CD4-positive, alpha-beta memory T cell (primary cell): ENCODE results near the gene MAU2. TPM values are rescaled to one million over a fixed set of nuclear protein-coding genes. Genes with fewer than 3 reads are reported as not detected.
"Not testable (repeated sequence)": the region's sequence is repeated elsewhere in the genome, so short reads cannot be mapped to it uniquely, and the experiment has no call there.

Source experiments
- CTCF ChIA-PET: fragments of 350-600 bp; sonication (Branson Sonifier 250); formaldehyde crosslinking; loops from one replicate; lab custom pipeline; 2021; ENCODE audit warnings: inconsistent platforms; ENCODE audit not compliant: partially characterized antibody; lab: Charles Lee
- POLR2A ChIA-PET: fragments of 350-600 bp; sonication (Branson Sonifier 250); formaldehyde crosslinking; loops from one replicate; lab custom pipeline; 2021; ENCODE audit not compliant: partially characterized antibody; lab: Charles Lee
- DNase-seq, 5 donors: peaks; one replicate each; pipeline versions ENCODE4 v3.0.0 to v3.0.0-alpha.2; 2020 to 2022; ENCODE audit warnings: mixed read lengths in 1 of 5
- H3K27ac ChIP-seq: one replicate; pipeline ENCODE4 v1.7.0; 2013; ENCODE audit warnings: low read depth, low read length
- H3K27me3 ChIP-seq: 2 replicates; pipeline ENCODE4 v1.7.0; 2013; ENCODE audit warnings: mild to moderate bottlenecking, low read length, moderate library complexity; ENCODE audit not compliant: insufficient read depth
- H3K36me3 ChIP-seq: 2 replicates; pipeline ENCODE4 v1.7.0; 2013; ENCODE audit warnings: mild to moderate bottlenecking, low read length, moderate library complexity; ENCODE audit not compliant: insufficient read depth
- H3K4me1 ChIP-seq: 2 replicates; pipeline ENCODE4 v1.7.0; 2013; ENCODE audit warnings: mild to moderate bottlenecking, low read length, moderate library complexity; ENCODE audit not compliant: insufficient read depth
- H3K4me3 ChIP-seq, 2 donors: one replicate each; pipeline ENCODE4 v1.7.0; 2013; ENCODE audit warnings: low read length in 2 of 2, mild to moderate bottlenecking in 1 of 2
- H3K9me3 ChIP-seq, 2 donors: one replicate each; pipeline ENCODE4 v1.7.0; 2013; ENCODE audit warnings: low read length in 2 of 2, control low read depth in 1 of 2; ENCODE audit not compliant: control insufficient read depth in 1 of 2
- H3K27ac Mint-ChIP-seq, 7 donors: one replicate each; pipeline ENCODE4 v1.8.0; 2020 to 2021; ENCODE audit warnings: mixed read lengths in 7 of 7, mild to moderate bottlenecking in 6 of 7, inconsistent platforms in 3 of 7, moderate library complexity in 3 of 7
- H3K27me3 Mint-ChIP-seq, 2 donors: one replicate each; pipeline ENCODE4 v1.8.0; 2020 to 2021; ENCODE audit warnings: mixed read lengths in 2 of 2
- H3K36me3 Mint-ChIP-seq, 2 donors: one replicate each; pipeline ENCODE4 v1.8.0; 2020 to 2021; ENCODE audit warnings: mixed read lengths in 2 of 2, inconsistent platforms in 1 of 2, mild to moderate bottlenecking in 1 of 2
- H3K4me1 Mint-ChIP-seq, 4 donors: one replicate each; pipeline ENCODE4 v1.8.0; 2020 to 2021; ENCODE audit warnings: mixed read lengths in 4 of 4, mild to moderate bottlenecking in 1 of 4
- H3K4me3 Mint-ChIP-seq, 8 donors: one replicate each; pipeline ENCODE4 v1.8.0; 2020 to 2021; ENCODE audit warnings: mixed read lengths in 8 of 8, mild to moderate bottlenecking in 7 of 8, moderate library complexity in 6 of 8, inconsistent platforms in 3 of 8
- H3K9me3 Mint-ChIP-seq, 8 donors: one replicate each; pipeline ENCODE4 v1.8.0; 2020 to 2021; ENCODE audit warnings: mixed read lengths in 8 of 8, mild to moderate bottlenecking in 5 of 8, inconsistent platforms in 3 of 8, moderate library complexity in 1 of 8
- intact Hi-C: fragments of 100-400 bp; cut with micrococcal nuclease; formaldehyde crosslinking; loops from one replicate; pipeline ENCODE4 v1.15.1; 2023
- polyA plus RNA-seq, 2 donors: library from polyadenylated mRNA; unstranded; fragments of 300-500 nt; fragmentation: Illumina TruSeq; gene quantifications; one replicate each; pipeline ENCODE4 v1.2.3, GENCODE V29; 2021
- total RNA-seq, 2 experiments: library from RNA; stranded (reverse); gene quantifications; one replicate each; pipeline ENCODE4 v1.2.3, GENCODE V29; 2021

The MAU2 gene
- total and polyA plus RNA-seq, 4 experiments from 2014 or later = 18.1 to 155 (median 86.5) TPM

DNA sequence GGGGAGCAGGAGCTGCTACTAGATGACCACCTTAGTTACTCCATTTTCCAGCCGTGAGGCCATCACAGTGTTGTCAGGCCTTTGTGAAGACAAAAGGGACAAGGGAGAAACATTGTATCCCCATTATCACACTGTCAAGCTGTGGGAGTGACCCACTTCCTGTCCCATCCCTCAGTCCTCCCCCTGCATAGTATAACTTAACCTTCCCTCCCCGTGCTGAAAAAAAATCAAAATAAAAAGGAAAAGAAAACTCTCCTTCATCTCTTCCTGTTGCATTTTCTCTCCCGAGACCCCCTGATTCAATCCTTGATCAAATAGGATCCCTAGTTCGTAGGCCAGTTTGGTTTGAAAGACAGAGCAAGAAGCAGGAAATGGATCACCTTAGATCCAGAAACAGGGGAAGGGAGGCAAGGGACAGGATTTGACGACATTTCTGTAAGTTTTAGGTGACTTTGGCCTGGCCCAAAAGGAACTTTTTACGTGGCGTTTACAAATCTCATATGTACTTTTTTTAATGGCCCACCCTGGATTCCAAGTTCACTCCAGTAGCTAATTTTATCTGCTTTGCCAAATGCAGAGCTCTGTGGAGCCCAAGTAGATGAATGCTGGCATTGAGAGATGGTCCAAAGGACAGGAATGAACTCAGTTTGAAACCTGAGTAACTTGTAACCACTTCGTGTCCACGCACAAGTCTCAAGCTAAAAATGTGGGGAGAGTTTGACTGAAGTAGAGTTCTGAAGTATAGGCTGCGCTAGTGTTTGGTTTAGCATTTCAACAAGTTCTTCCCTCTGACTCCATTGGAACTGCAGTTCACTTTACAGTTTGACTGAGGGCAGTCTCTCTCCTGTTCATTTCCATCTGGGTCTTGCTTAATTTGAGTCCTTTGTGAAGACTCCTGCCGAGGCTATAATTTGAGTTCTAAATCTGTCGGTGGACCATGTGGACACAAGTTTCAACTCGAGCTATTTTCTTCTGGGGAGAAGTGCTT is 68.2 kb downstream of the MAU2 start:
- no peaks in the 10 kb centered on the region for H3K27me3 ChIP-seq
- Mint-ChIP-seq H3K27me3 (no peaks in the 10 kb centered on the region), H3K4me3 (peak overlapping the region; percentile 49 to 98 (median 93)), H3K4me1 (peaks cover 41 to 74% (median 57%) of the 10 kb centered on the region in 4 donors), H3K27ac (peak overlapping the region; percentile 76 to 97 (median 92)), H3K9me3 (no peaks in the 10 kb centered on the region), H3K36me3 (peaks cover 0 to 8% of the 10 kb centered on the region in 2 donors)
- H3K9me3 ChIP-seq = no peaks in the 10 kb centered on the region
- peaks cover 81% of the 10 kb centered on the region for H3K4me1 ChIP-seq
- no peak overlapping the region for H3K4me3 ChIP-seq
- POLR2A ChIA-PET = interaction anchor here (0.9 to 2.4 kb wide), 6 partner anchors 11 to 101 kb away, joined by 3 to 16 read pairs (median 3); partner anchors contain the start of gene GATAD2A
- DNase-seq = no peak
- peak overlapping the region; percentile 26 for H3K27ac ChIP-seq
- intact Hi-C loops = no loop called here
- CTCF ChIA-PET = interaction anchor here (0.8 to 1.7 kb wide), 5 partner anchors 9 to 101 kb away, joined by 3 to 5 read pairs (median 3); partner anchors contain the start of gene GATAD2A
- no peaks in the 10 kb centered on the region for H3K36me3 ChIP-seq

DNA sequence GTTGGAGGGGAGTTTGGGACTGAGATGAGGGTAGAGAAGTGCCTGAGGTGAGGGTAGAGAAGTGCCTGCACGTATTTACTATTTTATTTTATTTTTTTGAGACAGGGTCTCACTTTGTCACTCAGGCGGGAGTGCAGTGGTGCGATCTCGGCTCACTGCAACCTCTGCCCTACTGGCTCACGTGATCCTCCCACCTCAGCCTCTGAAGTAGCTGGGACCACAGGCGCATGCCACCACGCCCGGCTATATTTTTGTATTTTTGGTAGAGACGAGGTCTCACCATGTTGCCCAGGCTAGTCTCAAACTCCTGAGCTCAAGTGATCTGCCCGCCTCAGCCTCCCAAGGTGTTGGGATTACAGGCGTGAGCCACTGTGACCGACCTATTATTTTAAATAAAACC is 69.1 kb downstream of the MAU2 start:
- H3K9me3 ChIP-seq, H3K36me3 Mint-ChIP-seq, DNase-seq, H3K9me3 Mint-ChIP-seq, H3K4me3 ChIP-seq, H3K36me3 ChIP-seq, H3K27me3 Mint-ChIP-seq, H3K27me3 ChIP-seq, intact Hi-C loops, H3K27ac ChIP-seq: not testable (repeated sequence)
- peak overlapping the region in 5 of 8 donors; percentile 0 to 98 (median 43) for H3K4me3 Mint-ChIP-seq
- peaks cover 85% of the 10 kb centered on the region for H3K4me1 ChIP-seq
- peak overlapping the region in 5 of 7 donors; percentile 35 to 97 (median 93) for H3K27ac Mint-ChIP-seq
- ChIA-PET POLR2A (interaction anchor here (1.4 to 2.4 kb wide), 4 partner anchors 16 to 70 kb away, joined by 3 to 16 read pairs (median 4); partner anchors contain the start of gene GATAD2A), CTCF (interaction anchor here (1.1 to 1.4 kb wide), 2 partner anchors 16 to 18 kb away, joined by 3 read pairs; partner anchors contain the start of gene GATAD2A)
- H3K4me1 Mint-ChIP-seq = peaks cover 46 to 83% (median 63%) of the 10 kb centered on the region in 4 donors

DNA sequence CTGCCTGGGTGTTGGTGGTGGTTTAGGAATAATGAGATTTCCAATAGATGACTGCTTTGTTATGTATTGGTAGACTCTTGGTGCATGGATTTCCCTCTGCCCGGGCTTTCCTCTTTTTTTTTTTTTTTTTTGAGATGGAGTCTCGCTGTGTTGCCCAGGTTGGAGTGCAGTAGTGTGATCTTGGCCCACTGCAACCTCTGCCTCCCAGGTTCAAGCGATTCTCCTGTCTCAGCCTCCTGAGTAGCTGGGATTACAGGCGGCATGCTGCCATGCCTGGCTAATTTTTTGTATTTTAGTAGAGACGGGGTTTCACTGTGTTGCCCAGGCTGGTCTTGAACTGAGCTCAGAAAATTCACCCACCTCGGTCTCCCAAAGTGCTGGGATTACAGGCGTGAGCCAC is 73.7 kb downstream of the MAU2 start:
- Mint-ChIP-seq H3K4me1 (peaks cover 32 to 68% (median 42%) of the 10 kb centered on the region in 4 donors), H3K27ac (peak overlapping the region in 4 of 7 donors; percentile 41 to 88 (median 86)), H3K4me3 (peak overlapping the region in 4 of 8 donors; percentile 61 to 80 (median 70))
- H3K27me3 ChIP-seq, H3K4me3 ChIP-seq, H3K36me3 Mint-ChIP-seq, H3K9me3 Mint-ChIP-seq, intact Hi-C loops, H3K27me3 Mint-ChIP-seq, DNase-seq, H3K9me3 ChIP-seq, H3K27ac ChIP-seq, H3K36me3 ChIP-seq: not testable (repeated sequence)
- ChIA-PET POLR2A (interaction anchor here (1.4 to 2.7 kb wide), 3 partner anchors 9 to 30 kb away, joined by 5 to 14 read pairs (median 7); partner anchors contain the start of gene GATAD2A), CTCF (interaction anchor here (0.7 to 2.2 kb wide), 2 partner anchors 11 to 30 kb away, joined by 3 to 9 read pairs; partner anchors contain the start of gene GATAD2A)
- H3K4me1 ChIP-seq = peaks cover 67% of the 10 kb centered on the region

DNA sequence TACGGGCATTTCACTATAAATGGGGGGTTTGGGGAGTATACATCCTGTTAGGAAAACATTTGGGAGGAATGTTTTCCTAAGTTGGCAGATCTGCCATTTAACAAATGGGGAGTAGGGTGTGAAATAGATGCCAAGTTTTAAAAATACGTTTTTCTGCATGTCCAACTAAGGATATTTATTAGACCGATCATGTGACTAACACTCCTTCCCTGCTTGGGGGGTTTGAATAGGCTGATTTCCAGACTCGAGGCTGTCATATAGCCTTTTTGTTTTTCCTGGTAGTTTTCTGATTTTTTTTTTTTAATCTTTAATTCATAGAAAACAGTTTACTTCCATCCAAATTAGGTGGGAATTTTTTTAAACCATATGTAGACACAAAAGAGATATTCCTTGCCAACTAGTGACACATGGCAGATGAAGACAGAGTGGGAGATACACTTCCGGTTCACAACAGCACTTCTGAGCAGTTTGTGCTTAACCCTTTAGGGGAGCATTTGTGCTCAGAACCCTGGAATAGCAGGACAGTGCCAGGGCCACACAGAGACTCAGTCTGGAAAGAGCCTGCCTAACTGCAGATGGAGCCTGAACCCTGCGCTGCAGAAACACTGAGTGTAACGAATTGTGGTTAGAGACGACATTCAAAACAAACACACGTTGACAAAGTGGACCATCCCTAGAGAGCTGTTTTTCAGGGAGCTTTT is 79.3 kb downstream of the MAU2 start:
- Histone ChIP-seq H3K36me3 (no peaks in the 10 kb centered on the region), H3K4me1 (peaks cover 33% of the 10 kb centered on the region), H3K9me3 (no peaks in the 10 kb centered on the region), H3K4me3 (no peak overlapping the region), H3K27me3 (no peaks in the 10 kb centered on the region), H3K27ac (no peak overlapping the region)
- ChIA-PET POLR2A (interaction anchor here (1.0 to 1.4 kb wide), 2 partner anchors 12 to 36 kb away, joined by 3 read pairs; no protein-coding TSS in a partner anchor), CTCF (interaction anchor here (0.6 kb wide), 1 partner anchor 34 kb away, joined by 3 read pairs; no protein-coding TSS in a partner anchor)
- Mint-ChIP-seq H3K4me1 (peaks cover 16 to 56% (median 30%) of the 10 kb centered on the region in 4 donors), H3K4me3 (no peak overlapping the region), H3K36me3 (peaks cover 0 to 2% of the 10 kb centered on the region in 2 donors), H3K27me3 (no peaks in the 10 kb centered on the region), H3K27ac (peak overlapping the region in 4 of 7 donors; percentile 32 to 66 (median 47)), H3K9me3 (peaks cover 0 to under 1% (median 0%) of the 10 kb centered on the region in 8 donors)
- no peak for DNase-seq
- intact Hi-C loops = loop anchor here (10.0 kb wide), 1 partner anchor 265 kb away; the partner anchor contains the start of genes ATP13A1 and ZNF101

DNA sequence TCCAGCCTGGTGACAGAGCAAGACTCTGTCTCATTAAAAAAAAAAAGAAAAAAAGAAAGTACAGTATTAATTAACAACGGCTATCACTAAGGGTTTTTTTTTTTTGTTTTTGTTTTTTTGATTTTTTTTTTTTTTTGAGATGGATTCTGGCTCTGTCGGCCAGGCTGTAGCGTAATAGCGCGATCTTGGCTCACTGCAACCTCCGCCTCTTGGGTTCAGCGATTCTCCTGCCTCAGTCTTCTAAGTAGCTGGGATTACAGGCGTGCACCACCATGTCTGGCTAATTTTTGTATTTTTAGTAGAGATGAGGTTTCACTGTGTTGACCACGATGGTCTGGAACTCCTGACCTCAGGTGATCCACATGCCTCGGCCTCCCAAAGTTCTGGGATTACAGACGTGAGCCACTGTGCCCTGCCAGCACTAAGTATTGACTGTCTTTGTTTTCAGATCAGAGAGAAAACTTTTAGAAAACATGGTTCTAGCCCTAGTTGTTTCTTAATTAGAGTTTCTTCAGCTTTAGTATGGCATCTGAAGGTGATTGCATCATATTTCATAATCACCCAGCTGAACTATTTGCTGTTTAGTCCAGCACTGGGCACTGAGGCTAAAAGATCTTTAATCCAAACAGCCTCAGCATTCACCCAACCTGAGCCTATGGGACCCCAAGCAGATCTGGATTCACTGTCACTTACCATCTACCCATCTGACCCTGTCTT is 82.2 kb downstream of the MAU2 start:
- no peaks in the 10 kb centered on the region for H3K27me3 ChIP-seq
- ChIA-PET CTCF (interaction anchor here (0.7 to 6.2 kb wide), 4 partner anchors 23 to 88 kb away, joined by 3 to 62 read pairs (median 4); no protein-coding TSS in a partner anchor), POLR2A (interaction anchor here (0.7 to 1.5 kb wide), 2 partner anchors 17 to 38 kb away, joined by 3 to 5 read pairs; no protein-coding TSS in a partner anchor)
- H3K9me3 Mint-ChIP-seq = no peaks in the 10 kb centered on the region
- H3K4me3 ChIP-seq = no peak overlapping the region
- no peaks in the 10 kb centered on the region for H3K27me3 Mint-ChIP-seq
- no peak overlapping the region for H3K27ac ChIP-seq
- intact Hi-C loops = loop anchor here (10.0 kb wide), 1 partner anchor 262 kb away; the partner anchor contains the start of genes ATP13A1 and ZNF101
- no peaks in the 10 kb centered on the region for H3K9me3 ChIP-seq
- no peak for DNase-seq
- H3K36me3 ChIP-seq = no peaks in the 10 kb centered on the region
- peaks cover 0 to 12% of the 10 kb centered on the region in 2 donors for H3K36me3 Mint-ChIP-seq
- peaks cover 27 to 57% (median 42%) of the 10 kb centered on the region in 4 donors for H3K4me1 Mint-ChIP-seq
- H3K27ac Mint-ChIP-seq = peak overlapping the region in 5 of 7 donors; percentile 0 to 95 (median 49)
- H3K4me3 Mint-ChIP-seq = no peak overlapping the region
- peaks cover 35% of the 10 kb centered on the region for H3K4me1 ChIP-seq

DNA sequence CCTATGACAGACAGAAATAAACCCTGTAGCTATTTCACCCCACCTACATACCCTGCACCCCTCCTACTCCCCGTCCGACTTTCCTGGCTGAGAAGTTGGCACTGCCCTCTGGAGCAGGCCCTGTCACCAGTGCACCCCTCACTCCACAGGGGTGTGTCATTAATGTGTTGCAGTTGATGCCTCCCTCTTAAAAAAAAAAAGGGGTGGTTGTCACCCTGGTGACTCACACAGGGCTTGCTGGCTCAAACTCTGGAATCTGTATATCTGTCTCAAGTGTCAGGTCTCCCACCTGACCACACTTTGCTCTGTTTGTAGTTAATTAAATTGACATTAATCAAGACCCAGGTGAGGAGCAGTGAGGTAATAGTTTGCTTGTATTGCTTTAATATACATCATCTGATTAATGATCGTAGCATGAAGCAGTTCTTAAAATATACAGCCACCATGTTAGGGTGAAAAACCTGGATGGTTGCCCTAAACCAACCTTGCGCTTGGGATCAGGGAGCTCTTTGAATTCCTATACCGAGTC is 82.8 kb downstream of the MAU2 start:
- no peaks in the 10 kb centered on the region for H3K27me3 Mint-ChIP-seq
- H3K36me3 Mint-ChIP-seq = peaks cover 0 to 12% of the 10 kb centered on the region in 2 donors
- H3K36me3 ChIP-seq = no peaks in the 10 kb centered on the region
- intact Hi-C loops = loop anchor here (10.0 kb wide), 1 partner anchor 261 kb away; the partner anchor contains the start of genes ATP13A1 and ZNF101
- H3K27ac Mint-ChIP-seq = peak overlapping the region in 6 of 7 donors; percentile 42 to 95 (median 83)
- peak overlapping the region in 4 of 8 donors; percentile 52 to 78 (median 78) for H3K4me3 Mint-ChIP-seq
- peaks cover 29 to 64% (median 46%) of the 10 kb centered on the region in 4 donors for H3K4me1 Mint-ChIP-seq
- H3K4me3 ChIP-seq = no peak overlapping the region
- H3K27ac ChIP-seq = no peak overlapping the region
- POLR2A ChIA-PET = interaction anchor here (0.7 to 1.5 kb wide), 3 partner anchors 18 to 87 kb away, joined by 3 to 5 read pairs (median 4); no protein-coding TSS in a partner anchor
- CTCF ChIA-PET = interaction anchor here (0.7 to 6.2 kb wide), 2 partner anchors 37 to 55 kb away, joined by 3 to 62 read pairs; no protein-coding TSS in a partner anchor
- no peaks in the 10 kb centered on the region for H3K27me3 ChIP-seq
- peaks cover 42% of the 10 kb centered on the region for H3K4me1 ChIP-seq
- no peaks in the 10 kb centered on the region for H3K9me3 Mint-ChIP-seq
- H3K9me3 ChIP-seq = no peaks in the 10 kb centered on the region
- no peak for DNase-seq
